GM18507 (cell line): Measurements from ENCODE around the gene SEC14L1.
"Not testable (repeated sequence)": the region's sequence is repeated elsewhere in the genome, so short reads cannot be mapped to it uniquely, and the experiment has no call there.

Experiments used
- DNase-seq: peaks from one replicate; pipeline ENCODE4 v3.0.0; 2011; ENCODE audit warnings: low read depth; ENCODE audit not compliant: insufficient read length; ENCODE audit errors: extremely low spot score
- FAIRE-seq: peaks from 2 replicates; lab custom pipeline; 2011; peaks lifted over from hg19 to GRCh38; lab: Jason Lieb, UNC

SEC14L1 gene

DNA sequence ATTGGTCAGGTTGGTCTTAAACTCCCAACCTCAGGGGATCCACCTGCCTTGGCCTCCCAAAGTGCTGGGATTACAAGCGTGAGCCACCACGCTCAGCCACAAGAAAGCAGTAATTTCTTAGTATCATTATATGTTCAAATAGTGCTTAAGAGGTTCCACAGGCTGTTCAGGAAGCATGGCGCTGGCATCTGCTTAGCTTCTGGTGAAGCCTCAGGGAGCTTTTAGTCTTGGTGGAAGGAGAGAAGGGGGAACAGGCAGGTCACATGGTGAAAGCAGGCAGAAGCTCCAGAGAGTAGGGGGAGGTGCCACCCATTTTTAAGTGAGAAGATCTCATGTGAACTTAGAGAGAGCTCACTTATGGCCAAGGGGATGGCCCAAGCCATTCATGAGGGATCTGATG is 3.7 kb upstream of the SEC14L1 start:
- no peak for DNase-seq
- FAIRE-seq = no peak

DNA sequence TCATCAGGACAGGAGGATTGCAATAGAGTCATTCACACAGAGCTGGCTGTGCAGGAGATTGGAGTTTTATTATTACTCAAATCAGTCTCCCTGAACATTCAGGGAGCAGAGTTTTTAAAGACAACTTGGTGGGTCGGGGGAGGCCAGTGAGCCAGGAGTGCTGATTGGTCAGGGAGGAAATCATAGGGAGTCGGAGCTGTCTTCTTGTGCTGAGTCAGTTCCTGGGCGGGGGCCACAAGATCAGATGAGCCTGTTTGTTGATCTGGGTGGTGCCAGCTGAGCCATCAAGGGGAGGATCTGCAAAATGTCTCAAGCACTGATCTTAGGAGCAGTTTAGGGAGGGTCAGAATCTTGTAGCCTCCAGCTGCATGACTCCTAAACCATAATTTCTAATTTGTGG is 2.9 kb upstream of the SEC14L1 start:
- DNase-seq, FAIRE-seq: not testable (repeated sequence)

DNA sequence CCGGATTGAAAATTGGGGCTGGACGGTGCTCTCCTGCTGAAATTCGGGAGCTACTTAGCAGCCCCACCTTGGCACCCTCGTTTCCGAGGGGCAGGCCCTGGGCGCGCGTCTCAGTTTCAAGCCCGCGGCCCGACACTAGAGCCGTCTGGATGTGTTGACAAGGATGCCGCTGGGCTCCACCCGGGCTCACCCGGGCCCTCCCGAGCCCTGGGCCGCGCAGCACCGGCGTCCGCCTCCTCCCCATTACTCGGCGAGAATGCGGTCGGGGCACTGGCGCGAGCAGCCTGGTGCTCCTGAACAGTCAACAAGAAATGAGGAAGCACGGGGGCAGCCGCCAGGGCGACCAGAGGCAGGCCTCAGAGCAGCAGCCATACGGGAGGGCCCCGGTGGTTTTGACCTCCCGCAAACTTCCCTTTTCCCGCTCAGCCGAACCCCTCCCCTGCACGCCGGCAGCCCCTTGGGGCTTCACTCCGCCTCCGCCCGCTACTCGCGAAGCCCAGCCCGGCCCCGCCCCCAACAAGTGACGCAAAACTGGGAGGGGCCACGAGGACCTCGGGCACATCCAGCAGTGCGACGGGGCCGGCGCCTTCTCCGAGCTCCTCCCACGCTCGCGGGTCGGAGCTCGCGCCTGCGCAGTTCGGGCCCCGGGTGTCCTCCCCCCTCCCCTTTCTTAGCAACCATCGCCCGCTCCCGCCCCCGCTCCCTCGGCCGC is 447 bp upstream of the SEC14L1 start:
- FAIRE-seq (peak; percentile 95), DNase-seq (peak; percentile 91)

DNA sequence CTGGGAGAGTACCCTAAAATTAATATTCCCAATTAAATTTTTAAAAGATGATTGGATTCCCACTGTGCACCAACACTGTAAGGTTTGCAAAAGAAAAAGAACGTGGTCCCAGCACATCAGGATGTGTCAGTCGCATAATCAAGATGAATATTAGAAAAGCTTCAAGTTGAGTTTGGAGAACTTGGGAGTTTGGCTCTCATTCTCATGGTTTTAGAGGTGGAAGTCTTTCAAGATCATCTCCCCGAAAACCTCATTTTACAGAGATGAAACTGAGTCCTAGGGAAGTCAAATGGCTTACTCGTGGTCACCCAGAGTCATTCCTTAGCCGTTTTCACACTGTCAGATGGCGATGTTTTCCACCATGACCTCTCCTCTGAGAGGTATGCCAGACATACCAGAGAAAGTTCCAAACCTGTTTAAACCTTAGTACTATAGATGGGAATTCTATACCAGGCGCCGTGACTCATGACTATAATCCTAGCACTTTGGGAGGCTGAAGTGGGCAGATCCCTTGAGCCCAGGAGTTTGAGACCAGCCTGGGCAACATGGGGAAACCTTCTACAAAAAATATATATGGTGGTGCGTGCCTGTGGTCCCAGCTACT is 1.2 kb downstream of the SEC14L1 start:
- no peak for DNase-seq
- no peak for FAIRE-seq

DNA sequence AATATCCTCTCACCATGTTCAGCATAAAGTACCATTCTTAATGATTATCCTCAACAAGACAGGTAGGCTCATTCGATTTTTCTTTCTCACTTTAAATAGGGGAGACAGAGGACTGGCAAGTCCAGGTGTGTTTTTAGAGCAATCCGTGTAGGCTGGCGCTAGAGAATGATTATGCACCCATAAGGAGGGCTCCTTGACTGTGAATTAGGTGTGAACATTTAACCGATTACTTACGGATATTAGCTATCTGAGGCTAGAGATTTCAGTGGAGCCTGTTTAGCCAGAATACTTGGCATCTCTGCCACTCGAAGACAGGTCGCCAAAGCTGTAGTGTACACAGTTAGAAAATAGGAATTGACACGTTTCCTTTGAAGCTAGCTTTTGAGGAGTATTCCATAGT is 1.9 kb downstream of the SEC14L1 start:
- FAIRE-seq (no peak), DNase-seq (no peak)

DNA sequence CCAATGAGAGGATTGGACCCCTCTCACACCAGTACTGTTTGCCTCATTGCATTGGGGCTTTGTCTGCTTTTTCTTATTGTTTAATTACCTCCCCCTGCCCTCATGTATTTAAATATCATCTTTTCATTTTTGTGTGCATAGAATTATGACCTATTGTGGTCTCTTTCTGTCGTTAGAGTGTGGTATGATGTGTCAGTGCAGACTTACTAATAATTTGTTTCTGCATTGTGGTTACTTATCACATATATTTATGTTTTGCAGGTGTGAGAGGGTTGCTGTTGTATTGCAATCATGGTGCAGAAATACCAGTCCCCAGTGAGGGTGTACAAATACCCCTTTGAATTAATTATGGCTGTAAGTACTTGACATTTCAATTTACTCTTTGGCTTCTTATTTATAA is 2.5 kb downstream of the SEC14L1 start:
- no peak for DNase-seq
- no peak for FAIRE-seq

DNA sequence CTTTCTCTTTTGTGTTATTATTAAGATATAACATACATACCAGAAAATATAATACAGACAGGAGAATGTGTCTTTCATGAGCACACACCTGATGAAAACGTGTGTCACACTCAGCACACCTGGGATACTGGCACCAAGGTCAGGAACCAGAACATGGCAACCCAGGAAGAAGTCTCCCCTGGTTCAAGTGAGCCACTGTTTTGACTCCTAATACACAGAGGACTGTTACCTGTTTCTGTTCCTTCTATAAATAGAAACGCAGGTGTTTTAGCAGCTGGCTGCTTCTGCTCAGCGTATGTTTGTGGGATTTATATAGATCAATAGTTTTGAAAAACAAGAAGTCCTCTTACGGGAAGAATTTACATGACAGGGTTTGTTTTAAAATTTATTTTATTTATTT is 3.5 kb downstream of the SEC14L1 start:
- FAIRE-seq (no peak), DNase-seq (no peak)

DNA sequence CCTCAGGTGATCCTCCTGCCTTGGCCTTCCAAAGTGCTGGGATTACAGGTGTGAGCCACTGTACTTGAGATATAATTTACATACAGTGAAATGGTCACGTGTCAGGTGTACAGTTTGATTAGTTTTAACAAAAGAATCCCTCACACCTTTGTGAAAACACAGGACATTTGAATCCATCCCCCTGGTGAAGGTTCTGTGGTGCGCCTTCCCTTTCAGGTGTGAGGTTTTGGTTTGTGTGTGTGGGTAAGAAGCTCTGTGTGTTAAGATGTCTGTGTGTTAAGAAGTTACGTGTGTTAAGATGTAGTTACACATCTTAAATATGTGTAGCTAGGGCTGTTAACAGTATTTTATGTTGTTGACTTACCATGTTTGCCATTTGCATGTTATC is 4.4 kb downstream of the SEC14L1 start:
- no peak for DNase-seq
- no peak for FAIRE-seq

DNA sequence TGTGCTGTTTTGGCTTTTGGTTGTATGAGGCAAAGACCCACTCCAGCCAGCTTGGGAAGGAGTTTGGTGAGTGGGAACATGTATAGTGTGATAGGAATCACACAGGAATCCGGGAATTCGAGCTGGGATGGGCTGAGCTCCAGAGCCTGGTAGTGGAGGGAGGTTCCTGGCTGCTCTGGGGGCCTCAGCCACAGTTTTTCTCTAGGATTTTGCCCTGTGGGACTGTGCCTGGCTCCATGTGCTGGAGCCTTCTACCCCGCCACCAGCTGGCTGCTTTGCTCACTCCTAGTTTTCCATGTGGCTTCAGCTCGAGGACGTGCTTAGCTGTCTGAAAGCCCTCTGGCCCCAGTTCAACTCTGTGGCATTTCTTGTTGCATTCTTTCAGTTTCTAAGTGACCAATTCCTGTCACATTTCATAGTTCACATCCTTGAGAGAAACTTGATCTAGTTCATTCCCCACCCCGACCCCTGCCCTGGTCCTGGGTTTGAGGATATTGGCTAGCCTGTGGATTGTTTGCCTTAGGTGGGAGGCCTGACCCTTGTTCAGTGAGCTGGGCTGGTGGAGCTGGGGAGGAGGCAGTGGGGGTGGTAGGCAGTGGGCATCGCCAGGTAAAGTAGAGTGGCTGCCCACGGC is 5.0 kb downstream of the SEC14L1 start:
- FAIRE-seq = peak; percentile 81
- no peak for DNase-seq

DNA sequence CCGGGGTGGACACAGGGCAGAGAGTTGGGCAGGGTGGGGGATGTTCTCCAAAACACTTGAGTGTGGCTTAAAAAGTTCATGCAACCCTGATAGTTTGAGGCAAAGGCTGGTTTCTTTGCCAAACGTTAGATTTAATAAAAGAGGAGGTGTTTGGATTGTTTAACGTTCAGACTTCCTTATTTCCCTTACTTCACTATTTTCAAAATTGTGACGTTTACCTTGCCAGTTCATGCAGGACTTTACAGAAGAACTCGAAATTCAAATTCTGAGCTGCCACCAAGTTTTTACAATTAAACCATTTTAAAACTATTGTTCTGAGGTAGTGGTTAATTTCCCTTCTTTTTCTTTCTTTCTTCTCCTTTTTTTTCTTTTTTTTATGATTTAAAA is 5.5 kb downstream of the SEC14L1 start:
- no peak for FAIRE-seq
- no peak for DNase-seq

DNA sequence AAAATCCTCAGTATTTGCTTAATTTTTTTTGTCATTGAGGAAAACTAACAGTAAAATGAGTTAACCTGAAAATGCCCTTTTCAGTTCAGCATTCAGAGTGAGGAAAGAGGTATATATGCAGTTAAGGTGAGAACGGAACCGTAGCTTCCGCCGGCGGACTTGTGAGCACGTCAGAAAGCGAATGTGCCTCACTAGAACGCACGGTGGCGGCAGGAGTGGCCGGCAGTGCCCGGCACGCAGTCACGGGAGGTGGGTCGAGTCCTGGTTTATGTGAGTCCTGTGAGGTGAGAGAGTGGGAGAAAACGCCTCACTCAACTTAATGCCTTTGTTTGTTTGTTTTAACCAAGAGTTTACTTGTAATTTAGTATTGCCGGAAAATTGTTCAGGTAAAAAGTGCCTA is 6.1 kb downstream of the SEC14L1 start:
- no peak for FAIRE-seq
- DNase-seq = no peak

DNA sequence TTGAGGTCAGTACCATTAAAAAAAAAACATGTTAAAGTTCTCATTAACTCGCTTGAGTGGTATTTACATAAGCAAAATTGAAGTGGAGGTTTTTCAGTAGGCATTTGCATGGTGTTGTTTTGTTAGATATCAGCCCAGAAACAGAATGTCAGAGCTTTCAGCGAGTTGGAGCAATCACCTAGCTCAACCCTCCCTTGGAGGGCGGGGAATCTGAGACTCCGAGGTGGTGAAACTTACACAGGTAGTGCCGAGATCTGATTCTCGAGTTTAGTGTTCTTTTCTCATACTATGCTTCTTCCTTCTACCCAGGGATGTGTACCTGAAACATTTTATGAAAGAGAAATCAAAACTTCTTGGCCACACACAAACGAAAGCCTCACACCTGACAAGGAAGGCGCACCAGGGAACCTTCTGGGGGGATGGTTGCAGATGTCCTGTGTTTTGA is 6.6 kb downstream of the SEC14L1 start:
- DNase-seq (no peak), FAIRE-seq (peak; percentile 85)

DNA sequence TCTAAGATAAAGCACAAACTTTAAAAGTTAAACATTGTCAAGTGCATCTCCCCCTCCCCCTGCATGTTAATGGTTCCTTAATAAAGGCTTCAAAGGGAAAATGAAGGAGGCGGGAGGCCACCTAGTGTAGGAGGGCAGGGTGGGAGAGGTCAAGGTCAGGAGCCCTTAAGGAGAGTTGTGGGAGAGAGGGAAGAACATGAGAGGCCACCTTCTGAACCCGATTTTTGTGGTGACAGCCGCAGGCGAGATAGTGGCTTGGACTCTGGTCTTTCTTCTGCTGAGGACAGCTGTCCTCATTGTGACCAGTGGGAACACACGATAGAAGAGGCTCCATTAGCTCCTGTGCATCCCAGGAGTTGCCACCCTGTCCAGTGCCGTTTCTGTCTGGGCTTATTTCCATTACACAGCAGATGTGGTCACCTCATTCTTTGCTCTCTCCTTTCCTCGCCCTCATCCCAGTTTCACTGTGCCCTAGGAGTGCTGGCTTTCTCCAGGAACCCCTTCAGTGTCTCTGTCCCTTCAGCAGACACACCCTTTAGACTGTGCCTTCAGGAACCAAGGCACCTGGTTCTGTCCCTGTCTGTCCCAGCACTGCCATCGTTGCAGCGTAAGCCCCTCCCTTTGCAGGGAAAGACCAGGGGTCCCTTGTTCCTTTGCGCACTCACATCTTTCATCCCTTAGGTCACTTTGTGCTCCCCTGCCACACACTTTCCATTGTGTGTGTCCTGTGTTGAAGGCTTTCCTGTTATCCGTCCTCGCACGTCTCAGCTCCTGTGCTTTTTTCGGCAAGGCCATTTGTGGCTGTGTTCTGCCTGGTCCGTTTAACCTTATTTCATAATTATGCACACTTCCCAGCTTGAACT is 7.5 kb downstream of the SEC14L1 start:
- DNase-seq (no peak), FAIRE-seq (no peak)

DNA sequence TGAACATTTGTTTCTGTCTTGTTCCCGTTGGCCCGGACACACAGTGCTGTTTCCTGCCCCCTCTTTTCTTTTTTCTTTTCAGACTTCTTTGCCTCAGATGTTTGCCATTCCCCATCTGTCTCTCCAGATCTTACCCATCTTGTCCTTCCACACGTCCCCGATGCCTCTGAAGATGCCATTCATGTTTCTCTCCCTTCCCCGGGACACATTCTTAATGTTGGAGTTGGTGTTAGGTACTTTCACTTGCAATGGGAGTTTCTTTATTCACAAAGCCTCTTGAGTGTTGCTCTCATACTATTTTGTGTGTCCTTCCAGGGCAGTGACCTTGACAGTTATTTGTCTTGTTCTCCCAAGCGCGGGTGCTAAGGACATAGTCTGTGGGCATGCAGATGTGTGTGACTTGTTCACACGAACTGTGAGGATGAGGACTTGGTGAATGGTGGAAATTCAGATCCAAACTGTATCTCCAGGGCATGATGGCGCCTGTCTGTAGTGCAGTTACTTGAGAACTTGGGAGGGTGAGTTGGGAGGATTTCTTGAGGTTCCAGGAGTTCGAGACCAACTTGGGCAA is 8.3 kb downstream of the SEC14L1 start:
- FAIRE-seq (no peak), DNase-seq (no peak)

DNA sequence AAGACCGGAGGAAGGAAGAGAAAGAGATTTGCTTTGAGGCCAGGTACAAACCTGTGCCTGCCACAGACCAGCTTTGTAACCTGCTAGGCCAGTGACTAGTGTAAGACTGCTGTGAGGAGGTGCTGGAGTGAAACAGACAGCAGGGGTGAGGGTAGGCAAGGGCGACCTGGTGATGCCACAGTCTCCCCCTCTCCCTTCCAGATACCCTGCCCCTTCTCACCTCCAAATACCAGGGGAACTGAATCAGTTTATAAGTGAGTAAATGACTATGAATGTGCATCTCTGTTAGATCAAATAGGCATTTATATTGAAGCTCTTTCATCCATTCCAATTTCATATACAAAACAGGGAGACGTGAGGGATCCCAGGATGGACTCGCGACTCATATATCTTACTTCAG is 9.4 kb downstream of the SEC14L1 start:
- DNase-seq (no peak), FAIRE-seq (no peak)

DNA sequence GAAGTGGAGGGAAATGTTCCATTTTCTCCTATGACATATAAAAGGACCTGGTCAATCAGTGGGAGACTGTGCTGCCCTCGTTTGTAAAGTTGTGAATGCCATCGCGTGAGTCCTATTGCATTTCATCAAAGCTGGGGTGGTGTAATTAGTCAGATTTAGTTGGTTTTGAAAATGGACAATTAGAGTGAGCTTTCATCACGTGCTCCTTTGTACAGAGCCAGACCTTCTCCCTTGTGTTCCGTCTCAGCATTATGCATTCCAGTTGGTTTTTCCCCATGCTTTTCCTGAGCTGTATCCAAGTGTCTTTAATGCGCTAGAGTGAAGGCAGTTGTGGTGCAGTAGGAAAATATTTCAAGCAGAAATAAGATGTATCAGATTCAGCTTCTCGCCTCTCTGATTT is 10.4 kb downstream of the SEC14L1 start:
- DNase-seq (no peak), FAIRE-seq (no peak)

DNA sequence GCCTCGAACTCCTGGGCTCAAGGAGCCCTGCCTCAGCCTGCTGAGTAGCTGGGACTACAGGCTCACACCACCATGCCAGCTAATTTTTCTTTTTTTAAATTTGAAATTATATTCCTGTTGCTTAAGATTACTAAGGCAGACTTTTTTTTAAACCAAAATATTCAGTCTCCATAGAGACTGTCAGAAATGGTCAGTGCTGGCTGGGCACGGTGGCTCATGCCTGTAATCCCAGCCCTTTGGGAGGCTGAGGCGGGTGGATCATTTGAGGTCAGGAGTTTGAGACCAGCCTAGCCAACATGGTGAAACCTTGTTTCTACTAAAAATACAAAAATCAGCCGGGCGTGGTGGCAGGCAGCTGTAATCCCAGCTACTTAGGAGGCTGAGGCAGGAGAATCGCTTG is 11.3 kb downstream of the SEC14L1 start:
- not testable (repeated sequence) for DNase-seq, FAIRE-seq

DNA sequence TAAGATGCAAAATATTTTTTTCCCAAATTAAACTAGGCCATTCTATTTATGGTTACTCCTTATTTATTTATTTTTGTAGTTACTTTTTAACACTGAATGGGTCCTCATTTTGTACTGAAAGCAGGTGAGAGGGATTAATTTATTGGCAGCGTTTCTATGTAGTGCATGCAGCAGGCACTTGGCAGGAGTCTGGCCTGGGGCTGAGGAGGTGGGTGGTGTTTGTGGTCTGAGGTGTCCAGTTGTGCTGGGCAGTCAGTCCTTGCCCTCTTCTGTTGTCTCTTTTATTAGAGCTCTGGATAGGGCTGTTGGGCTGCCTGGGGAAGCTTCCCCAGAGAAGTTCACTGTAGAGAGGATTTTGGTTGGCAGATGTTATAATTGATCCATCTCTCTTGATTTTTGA is 12.7 kb downstream of the SEC14L1 start:
- FAIRE-seq = no peak
- no peak for DNase-seq

DNA sequence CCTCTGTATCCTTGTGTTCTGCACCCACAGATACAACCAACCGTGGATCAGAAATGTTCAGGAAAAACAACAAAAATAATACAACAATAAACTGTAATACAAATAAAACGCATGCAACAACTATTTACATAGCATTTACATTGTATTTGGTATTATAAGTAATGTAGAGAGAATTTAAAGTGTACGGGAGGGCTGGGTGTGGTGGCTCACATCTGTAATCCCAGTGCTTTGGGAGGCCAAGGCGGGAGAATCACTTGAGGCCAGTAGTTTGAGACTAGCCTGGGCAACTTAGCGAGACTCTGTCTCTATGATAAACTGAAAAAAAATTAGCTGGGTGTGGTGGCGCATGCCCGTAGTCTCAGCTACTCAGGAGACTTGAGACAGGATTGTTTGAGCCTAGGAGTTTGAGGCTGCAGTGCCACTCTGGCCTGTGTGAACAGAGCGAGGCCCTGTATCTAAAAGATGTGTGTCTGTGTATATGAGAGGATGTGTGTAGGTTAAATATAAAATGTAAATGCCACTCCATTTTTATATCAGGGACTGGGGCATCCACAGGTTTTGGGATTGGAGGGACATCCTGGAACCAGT is 13.3 kb downstream of the SEC14L1 start:
- FAIRE-seq (no peak), DNase-seq (no peak)
